Measurements from ENCODE around the gene RLF.

RLF gene

DNA sequence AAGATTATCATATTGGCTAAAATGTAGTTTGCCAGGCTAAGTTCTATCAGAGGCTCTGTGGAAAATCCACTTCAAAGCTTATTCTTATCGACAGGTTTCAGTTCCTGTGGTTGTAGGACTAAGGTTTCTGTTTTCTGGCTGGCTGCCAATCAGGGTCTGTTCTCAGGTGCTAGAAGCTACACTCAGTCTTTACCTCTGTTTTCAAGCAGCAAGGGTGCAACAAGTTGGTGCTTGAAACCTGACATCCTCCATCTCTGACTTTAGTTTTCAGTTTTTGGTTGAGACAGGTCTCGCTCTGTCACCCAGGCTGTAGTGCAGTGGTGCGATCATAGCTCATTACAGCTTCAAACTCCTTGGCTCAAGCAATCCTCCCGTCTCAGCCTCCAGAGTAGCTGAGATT, 71.3 kb downstream of the RLF start:
- no peak overlapping the region for H3K4me3 ChIP-seq
- TF ChIP-seq, protein P1, sequence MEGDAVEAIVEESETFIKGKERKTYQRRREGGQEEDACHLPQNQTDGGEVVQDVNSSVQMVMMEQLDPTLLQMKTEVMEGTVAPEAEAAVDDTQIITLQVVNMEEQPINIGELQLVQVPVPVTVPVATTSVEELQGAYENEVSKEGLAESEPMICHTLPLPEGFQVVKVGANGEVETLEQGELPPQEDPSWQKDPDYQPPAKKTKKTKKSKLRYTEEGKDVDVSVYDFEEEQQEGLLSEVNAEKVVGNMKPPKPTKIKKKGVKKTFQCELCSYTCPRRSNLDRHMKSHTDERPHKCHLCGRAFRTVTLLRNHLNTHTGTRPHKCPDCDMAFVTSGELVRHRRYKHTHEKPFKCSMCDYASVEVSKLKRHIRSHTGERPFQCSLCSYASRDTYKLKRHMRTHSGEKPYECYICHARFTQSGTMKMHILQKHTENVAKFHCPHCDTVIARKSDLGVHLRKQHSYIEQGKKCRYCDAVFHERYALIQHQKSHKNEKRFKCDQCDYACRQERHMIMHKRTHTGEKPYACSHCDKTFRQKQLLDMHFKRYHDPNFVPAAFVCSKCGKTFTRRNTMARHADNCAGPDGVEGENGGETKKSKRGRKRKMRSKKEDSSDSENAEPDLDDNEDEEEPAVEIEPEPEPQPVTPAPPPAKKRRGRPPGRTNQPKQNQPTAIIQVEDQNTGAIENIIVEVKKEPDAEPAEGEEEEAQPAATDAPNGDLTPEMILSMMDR (IDR thresholded peaks at IDR 0.05) = no peak
- no peak for DNase-seq (ENCODE audit: low spot score)
- H3K27ac ChIP-seq = no peak overlapping the region

DNA sequence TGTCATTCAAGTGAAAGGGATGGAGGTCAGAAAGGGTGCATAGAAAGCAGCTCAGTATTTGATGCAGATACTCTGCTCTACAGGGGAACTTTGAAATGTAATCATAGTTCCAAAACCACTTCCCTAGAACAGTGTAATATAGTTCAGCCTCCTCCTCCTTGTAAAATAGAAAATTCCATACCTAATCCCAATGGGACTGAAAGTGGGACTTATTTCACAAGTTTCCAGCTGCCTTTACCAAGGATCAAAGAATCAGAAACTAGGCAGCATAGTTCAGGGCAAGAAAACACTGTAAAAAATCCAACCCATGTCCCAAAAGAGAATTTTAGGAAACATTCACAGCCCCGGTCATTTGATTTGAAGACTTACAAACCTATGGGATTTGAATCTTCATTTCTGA, 78.4 kb downstream of the RLF start:
- TF ChIP-seq, protein P1 (IDR thresholded peaks at IDR 0.05) = no peak
- no peak overlapping the region for H3K27ac ChIP-seq
- no peak for DNase-seq (ENCODE audit: low spot score)
- H3K4me3 ChIP-seq = no peak overlapping the region

DNA sequence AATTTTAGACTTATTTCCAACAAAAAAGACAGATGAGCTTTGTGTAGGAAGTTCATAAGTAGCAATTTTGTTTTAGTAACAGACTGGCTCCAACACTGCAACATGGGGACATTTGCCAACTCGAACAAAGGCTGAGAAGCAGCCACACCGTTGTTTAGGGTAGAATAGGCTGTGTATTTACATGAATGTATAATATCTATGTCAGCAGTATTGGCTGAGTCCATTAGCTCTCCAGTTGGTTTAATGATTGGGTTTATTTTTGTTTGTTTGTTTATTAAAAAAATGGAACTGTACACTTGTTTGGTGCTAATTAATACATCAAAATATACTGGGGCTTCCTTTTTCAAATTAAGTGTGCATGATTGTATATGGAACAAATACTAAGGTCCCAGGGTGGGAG, 79.2 kb downstream of the RLF start:
- no peak overlapping the region for H3K4me3 ChIP-seq
- TF ChIP-seq, protein P1 (IDR thresholded peaks at IDR 0.05) = no peak
- DNase-seq (ENCODE audit: low spot score) = no peak

DNA sequence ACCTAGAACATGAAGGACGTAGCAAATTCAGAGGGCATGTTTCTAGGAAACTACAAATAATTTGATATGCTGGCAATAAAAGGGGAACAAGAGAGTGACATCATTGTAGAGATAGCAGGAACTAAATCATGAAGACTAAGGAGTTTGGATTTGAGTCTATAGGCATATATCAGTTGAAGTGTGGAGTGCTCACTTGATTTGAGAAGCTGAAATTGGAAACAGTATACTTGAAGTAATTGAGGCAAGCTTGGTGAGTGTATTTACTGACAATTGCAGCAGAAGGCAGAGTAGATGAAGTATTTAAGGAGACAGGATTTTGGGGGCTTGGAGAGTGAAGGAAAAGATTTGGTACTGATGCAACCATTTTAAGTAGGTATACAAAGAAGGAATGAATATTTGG, 80.2 kb downstream of the RLF start:
- TF ChIP-seq, protein P1 (IDR thresholded peaks at IDR 0.05) = no peak
- no peak for DNase-seq (ENCODE audit: low spot score)
- Histone ChIP-seq H3K27ac (no peak overlapping the region), H3K4me3 (no peak overlapping the region)

More for the DNA sequence above, 79.2 kb downstream of the RLF start:
- H3K27ac ChIP-seq = no peak overlapping the region

DNA sequence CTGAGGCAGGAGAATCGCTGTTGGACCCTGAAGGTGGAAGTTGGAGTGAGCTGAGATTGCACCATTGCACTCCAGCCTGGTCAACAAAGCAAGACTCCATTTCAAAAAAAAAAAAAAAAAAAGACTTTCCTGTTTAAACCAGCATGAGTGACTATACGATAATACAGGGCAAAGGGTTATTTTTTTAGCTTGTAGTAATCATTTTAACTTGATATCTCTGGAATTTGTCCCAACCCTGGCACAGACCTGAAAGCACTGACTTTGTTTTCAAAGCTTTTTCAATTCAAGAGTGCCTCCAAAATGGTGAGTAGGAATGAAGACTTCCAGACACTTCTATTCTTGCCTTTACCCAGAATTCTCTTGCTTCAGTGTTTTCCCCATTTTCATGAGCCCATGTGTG, 82.2 kb downstream of the RLF start:
- TF ChIP-seq, protein P1 (IDR thresholded peaks at IDR 0.05) = no peak
- no peak for DNase-seq (ENCODE audit: low spot score)
- Histone ChIP-seq H3K4me3 (no peak overlapping the region), H3K27ac (no peak overlapping the region)

DNA sequence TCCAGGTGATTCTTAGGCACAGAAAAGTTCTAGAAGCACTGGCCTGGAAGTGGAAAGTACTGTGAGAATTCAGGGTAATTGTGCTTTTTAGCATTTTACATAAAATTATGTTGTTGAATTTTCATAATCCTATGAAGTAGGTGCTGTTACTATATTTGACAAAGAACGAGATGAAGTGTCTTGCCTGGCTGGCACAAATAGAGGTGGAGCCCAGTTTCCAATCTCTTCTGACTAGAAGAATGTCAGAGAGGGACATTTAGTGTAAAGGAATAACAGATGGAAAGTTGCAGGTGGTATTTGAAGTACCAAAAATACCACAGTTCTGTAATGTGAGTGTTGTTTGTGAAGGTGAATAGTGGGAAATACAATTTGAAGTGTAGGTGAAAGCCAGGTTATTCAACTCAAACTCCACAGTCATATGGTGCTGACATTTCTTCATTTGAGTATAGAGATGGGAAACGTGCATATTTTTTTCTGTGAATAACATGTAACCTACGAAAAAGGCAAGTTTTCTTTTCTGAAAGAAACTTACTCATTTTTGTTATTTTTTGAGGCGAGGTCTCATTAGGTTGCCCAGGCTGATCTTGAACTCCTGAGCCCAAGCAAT, 83.1 kb downstream of the RLF start:
- Histone ChIP-seq H3K4me3 (no peak overlapping the region), H3K27ac (no peak overlapping the region)
- no peak for DNase-seq (ENCODE audit: low spot score)
- TF ChIP-seq, protein P1 (IDR thresholded peaks at IDR 0.05) = no peak

DNA sequence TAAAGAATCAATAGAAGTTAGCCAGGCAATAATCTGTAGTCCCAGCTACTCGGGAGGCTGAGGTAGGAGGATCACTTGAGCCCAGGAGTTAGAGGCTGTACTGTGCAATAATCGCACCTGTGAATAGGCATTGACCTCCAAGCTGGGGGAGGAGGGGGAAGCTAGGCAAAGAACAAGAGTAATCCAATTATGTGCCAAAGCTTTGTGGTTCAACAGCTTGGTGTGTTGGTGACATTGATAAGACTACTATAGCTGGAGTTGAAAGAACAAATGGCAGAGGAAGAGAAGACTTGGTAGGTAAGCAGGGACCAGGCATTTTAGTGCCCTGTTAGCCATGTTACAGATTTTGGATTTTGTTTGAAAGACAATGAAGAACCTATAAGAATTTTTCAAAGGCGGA, 84.5 kb downstream of the RLF start:
- H3K4me3 ChIP-seq = no peak overlapping the region
- no peak overlapping the region for H3K27ac ChIP-seq
- TF ChIP-seq, protein P1 (IDR thresholded peaks at IDR 0.05) = no peak
- DNase-seq (ENCODE audit: low spot score) = no peak

All from coronary artery (tissue), 2 donors.